ENCODE measurements around the gene CDC20B. TPM values are rescaled to one million over a fixed set of nuclear protein-coding genes. Genes with fewer than 3 reads are reported as not detected.

CDC20B gene
- polyA plus RNA-seq, 1 experiment: not detected

GRCh38 chr5:55072666-55073065, 100.3 kb downstream of the CDC20B start:
- Histone ChIP-seq H3K9me3 (ENCODE audit: control insufficient read depth, insufficient read depth, low read length) (no peaks in the 10 kb centered on the region), H3K4me3 (ENCODE audit: low read depth, low read length) (no peak overlapping the region), H3K27ac (ENCODE audit: low read depth, low read length) (no peak overlapping the region), H3K27me3 (ENCODE audit: control insufficient read depth, insufficient read depth, low read length) (peaks cover 14% of the 10 kb centered on the region)
- no peak for DNase-seq (ENCODE audit: low read depth, low spot score)
- POLR2A ChIA-PET: no interaction called here
- CTCF ChIA-PET: interaction anchor here (1.3 kb wide), 1 partner anchor 36 kb away, joined by 3 read pairs; no protein-coding TSS in a partner anchor
- TF ChIP-seq, protein P1, sequence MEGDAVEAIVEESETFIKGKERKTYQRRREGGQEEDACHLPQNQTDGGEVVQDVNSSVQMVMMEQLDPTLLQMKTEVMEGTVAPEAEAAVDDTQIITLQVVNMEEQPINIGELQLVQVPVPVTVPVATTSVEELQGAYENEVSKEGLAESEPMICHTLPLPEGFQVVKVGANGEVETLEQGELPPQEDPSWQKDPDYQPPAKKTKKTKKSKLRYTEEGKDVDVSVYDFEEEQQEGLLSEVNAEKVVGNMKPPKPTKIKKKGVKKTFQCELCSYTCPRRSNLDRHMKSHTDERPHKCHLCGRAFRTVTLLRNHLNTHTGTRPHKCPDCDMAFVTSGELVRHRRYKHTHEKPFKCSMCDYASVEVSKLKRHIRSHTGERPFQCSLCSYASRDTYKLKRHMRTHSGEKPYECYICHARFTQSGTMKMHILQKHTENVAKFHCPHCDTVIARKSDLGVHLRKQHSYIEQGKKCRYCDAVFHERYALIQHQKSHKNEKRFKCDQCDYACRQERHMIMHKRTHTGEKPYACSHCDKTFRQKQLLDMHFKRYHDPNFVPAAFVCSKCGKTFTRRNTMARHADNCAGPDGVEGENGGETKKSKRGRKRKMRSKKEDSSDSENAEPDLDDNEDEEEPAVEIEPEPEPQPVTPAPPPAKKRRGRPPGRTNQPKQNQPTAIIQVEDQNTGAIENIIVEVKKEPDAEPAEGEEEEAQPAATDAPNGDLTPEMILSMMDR (IDR thresholded peaks at IDR 0.05; ENCODE audit: low read depth, low read length): no peak

DNA sequence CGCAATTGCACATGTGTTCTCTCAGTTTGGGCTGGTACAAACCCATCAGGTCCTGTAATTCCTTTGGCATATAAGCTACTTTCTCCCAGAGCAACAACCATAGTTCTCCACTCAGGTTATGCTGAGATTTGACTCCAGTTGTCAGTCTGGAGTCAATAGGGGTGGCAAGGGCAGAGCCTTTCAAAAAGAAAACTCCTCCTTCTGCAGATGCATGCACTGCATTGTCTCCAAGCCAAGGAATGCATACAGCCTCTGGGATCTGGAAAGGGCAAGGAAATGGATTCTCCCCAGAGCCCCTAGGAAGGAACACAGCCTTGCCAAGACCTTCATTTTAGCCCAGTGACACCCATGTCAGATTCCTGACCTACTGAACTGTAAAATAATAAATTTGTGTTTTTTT, 101.6 kb downstream of the CDC20B start:
- H3K9me3 ChIP-seq (ENCODE audit: control insufficient read depth, insufficient read depth, low read length): no peaks in the 10 kb centered on the region
- H3K27ac ChIP-seq (ENCODE audit: low read depth, low read length): no peak overlapping the region
- H3K4me3 ChIP-seq (ENCODE audit: low read depth, low read length): no peak overlapping the region
- DNase-seq (ENCODE audit: low read depth, low spot score): no peak
- POLR2A ChIA-PET: no interaction called here
- CTCF ChIA-PET: interaction anchor here (1.0 to 1.3 kb wide), 2 partner anchors 34 to 127 kb away, joined by 3 read pairs; no protein-coding TSS in a partner anchor
- TF ChIP-seq, protein P1 (IDR thresholded peaks at IDR 0.05; ENCODE audit: low read depth, low read length): no peak
- H3K27me3 ChIP-seq (ENCODE audit: control insufficient read depth, insufficient read depth, low read length): peaks cover 14% of the 10 kb centered on the region

GRCh38 chr5:55070968-55071367, 102.0 kb downstream of the CDC20B start:
- Histone ChIP-seq H3K27me3 (ENCODE audit: control insufficient read depth, insufficient read depth, low read length) (peaks cover 16% of the 10 kb centered on the region), H3K4me3 (ENCODE audit: low read depth, low read length) (no peak overlapping the region), H3K27ac (ENCODE audit: low read depth, low read length) (no peak overlapping the region), H3K9me3 (ENCODE audit: control insufficient read depth, insufficient read depth, low read length) (no peaks in the 10 kb centered on the region)
- ChIA-PET POLR2A (no interaction called here), CTCF (interaction anchor here (1.0 kb wide), 1 partner anchor 126 kb away, joined by 3 read pairs; no protein-coding TSS in a partner anchor)
- TF ChIP-seq, protein P1 (IDR thresholded peaks at IDR 0.05; ENCODE audit: low read depth, low read length): no peak
- no peak for DNase-seq (ENCODE audit: low read depth, low spot score)

DNA sequence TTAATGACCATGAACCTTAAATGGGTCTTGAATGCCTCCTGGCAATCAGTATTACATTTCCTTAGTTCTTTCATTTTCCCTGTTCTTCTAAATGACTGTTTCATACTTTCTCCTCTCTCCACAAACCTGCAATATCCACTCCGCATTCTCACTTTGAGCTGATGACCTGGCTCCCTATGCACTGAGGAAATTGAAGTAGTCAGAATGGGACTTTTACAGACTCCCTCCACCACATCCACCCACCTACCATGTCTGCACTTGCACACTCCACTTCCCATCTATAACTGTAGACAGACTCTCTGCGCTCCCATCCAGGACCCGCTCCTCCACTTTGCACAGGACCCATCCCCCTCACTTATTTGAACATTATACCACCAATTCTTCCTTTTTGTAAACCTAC, 106.7 kb downstream of the CDC20B start:
- Histone ChIP-seq H3K4me3 (ENCODE audit: low read depth, low read length) (no peak overlapping the region), H3K27ac (ENCODE audit: low read depth, low read length) (no peak overlapping the region), H3K9me3 (ENCODE audit: control insufficient read depth, insufficient read depth, low read length) (no peaks in the 10 kb centered on the region), H3K27me3 (ENCODE audit: control insufficient read depth, insufficient read depth, low read length) (peaks cover 9% of the 10 kb centered on the region)
- no peak for DNase-seq (ENCODE audit: low read depth, low spot score)
- TF ChIP-seq, protein P1 (IDR thresholded peaks at IDR 0.05; ENCODE audit: low read depth, low read length): no peak
- ChIA-PET CTCF (no interaction called here), POLR2A (no interaction called here)

DNA sequence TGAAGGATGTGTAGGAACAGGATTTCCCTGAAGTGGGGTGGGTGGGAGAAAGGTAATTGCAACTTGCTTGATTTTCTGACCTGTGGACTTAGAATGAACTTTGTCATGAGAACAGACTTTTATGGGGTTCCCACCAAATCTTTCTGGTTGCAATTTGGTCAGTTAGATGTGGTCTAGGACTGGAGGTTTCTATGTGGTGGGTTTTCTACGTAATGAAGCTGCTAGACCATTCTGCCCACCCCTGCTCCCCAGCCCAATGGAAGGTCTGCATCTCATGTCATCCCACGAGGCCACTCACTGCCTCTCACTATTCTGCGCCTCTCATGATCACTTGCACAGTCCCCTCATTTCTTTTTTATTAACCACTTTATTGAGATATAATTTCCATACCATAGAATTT, 108.5 kb downstream of the CDC20B start:
- POLR2A ChIA-PET: no interaction called here
- CTCF ChIA-PET: no interaction called here
- Histone ChIP-seq H3K27me3 (ENCODE audit: control insufficient read depth, insufficient read depth, low read length) (peaks cover 3% of the 10 kb centered on the region), H3K4me3 (ENCODE audit: low read depth, low read length) (no peak overlapping the region), H3K27ac (ENCODE audit: low read depth, low read length) (no peak overlapping the region), H3K9me3 (ENCODE audit: control insufficient read depth, insufficient read depth, low read length) (no peaks in the 10 kb centered on the region)
- no peak for DNase-seq (ENCODE audit: low read depth, low spot score)
- TF ChIP-seq, protein P1 (IDR thresholded peaks at IDR 0.05; ENCODE audit: low read depth, low read length): no peak

Data from AG04450 (cell line).